C4-2B (cell line): ENCODE results near the gene NRIP2.

ENCODE experiments used
- CTCF ChIP-seq: fragments of 450-650 bp; conservative IDR thresholded peaks from 2 replicates; pipeline ENCODE4 v1.5.1; 2017; ENCODE audit warnings: mild to moderate bottlenecking
- ZFX ChIP-seq: fragments of 450-650 bp; IDR thresholded peaks from 2 replicates; pipeline ENCODE4 v1.6.1; 2017

- TF ChIP-seq CTCF (no peak), ZFX (no peak)
Observed at GRCh38 chr12:2855546-2855945, 20.7 kb upstream of the NRIP2 start.
